H9 (cell line): ENCODE measurements around the gene MARCHF3. TPM values are rescaled to one million over a fixed set of nuclear protein-coding genes. Genes with fewer than 3 reads are reported as not detected.

Experiments used
- DNase-seq: peaks from one replicate; pipeline ENCODE4 v3.0.0-alpha.2; 2017
- H2AFZ ChIP-seq: one replicate; pipeline ENCODE4 v1.6.1; 2013; ENCODE audit warnings: mild to moderate bottlenecking, low read length, control low read depth, moderate library complexity
- H2AK5ac ChIP-seq: 2 replicates; pipeline ENCODE4 v1.6.1; 2013; ENCODE audit warnings: low read length, control low read depth, mixed read lengths; ENCODE audit not compliant: insufficient read length
- H2BK120ac ChIP-seq: one replicate; pipeline ENCODE4 v1.6.1; 2013; ENCODE audit warnings: low read depth, mild to moderate bottlenecking, low read length, control low read depth, inconsistent platforms; ENCODE audit not compliant: poor library complexity, severe bottlenecking
- H2BK12ac ChIP-seq: 2 replicates; pipeline ENCODE4 v1.6.1; 2013; ENCODE audit warnings: low read length, control low read depth, mixed read lengths, low read depth; ENCODE audit not compliant: insufficient read length
- H2BK15ac ChIP-seq: 2 replicates; pipeline ENCODE4 v1.6.1; 2013; ENCODE audit warnings: low read depth, low read length, control low read depth
- H2BK20ac ChIP-seq: one replicate; pipeline ENCODE4 v1.6.1; 2013; ENCODE audit warnings: low read depth, mild to moderate bottlenecking, low read length, control low read depth, inconsistent platforms; ENCODE audit not compliant: poor library complexity, severe bottlenecking
- H2BK5ac ChIP-seq: 2 replicates; pipeline ENCODE4 v1.6.1; 2013; ENCODE audit warnings: low read length, control low read depth, mixed read lengths; ENCODE audit not compliant: insufficient read length
- H3K14ac ChIP-seq: 2 replicates; pipeline ENCODE4 v1.6.1; 2013; ENCODE audit warnings: low read length, control low read depth; ENCODE audit not compliant: insufficient read depth
- H3K18ac ChIP-seq: 2 replicates; pipeline ENCODE4 v1.6.1; 2013; ENCODE audit warnings: low read depth, mild to moderate bottlenecking, mixed read lengths, low read length, control low read depth; ENCODE audit not compliant: insufficient read length
- H3K23ac ChIP-seq: 2 replicates; pipeline ENCODE4 v1.6.1; 2013; ENCODE audit warnings: low read length, control low read depth, mixed read lengths, low read depth; ENCODE audit not compliant: insufficient read length
- H3K23me2 ChIP-seq: 2 replicates; pipeline ENCODE4 v1.6.1; 2013; ENCODE audit warnings: low read depth, mild to moderate bottlenecking, mixed read lengths, low read length, control low read depth; ENCODE audit not compliant: insufficient read length, poor library complexity, severe bottlenecking
- H3K27ac ChIP-seq: 2 replicates; pipeline ENCODE4 v1.5.1; 2013; ENCODE audit warnings: low read length, control low read depth, mixed read lengths, low read depth; ENCODE audit not compliant: insufficient read length
- H3K27me3 ChIP-seq: 2 replicates; pipeline ENCODE4 v1.6.1; 2013; ENCODE audit warnings: low read length, control low read depth, inconsistent platforms; ENCODE audit not compliant: insufficient read depth
- H3K4ac ChIP-seq: 2 replicates; pipeline ENCODE4 v1.6.1; 2013; ENCODE audit warnings: low read depth, mild to moderate bottlenecking, control low read depth, inconsistent platforms, low read length, moderate library complexity
- H3K4me1 ChIP-seq: 2 replicates; pipeline ENCODE4 v1.6.1; 2013; ENCODE audit warnings: low read length, control low read depth, inconsistent platforms; ENCODE audit not compliant: insufficient read depth
- H3K4me2 ChIP-seq: 2 replicates; pipeline ENCODE4 v1.6.1; 2013; ENCODE audit warnings: low read length, control low read depth, mixed read lengths; ENCODE audit not compliant: insufficient read length, insufficient read depth
- H3K56ac ChIP-seq: 2 replicates; pipeline ENCODE4 v1.6.1; 2013; ENCODE audit warnings: low read depth, mild to moderate bottlenecking, mixed read lengths, low read length, control low read depth; ENCODE audit not compliant: insufficient read length
- H3K79me1 ChIP-seq: 2 replicates; pipeline ENCODE4 v1.6.1; 2013; ENCODE audit warnings: low read depth, mild to moderate bottlenecking, moderate library complexity, low read length, control low read depth, inconsistent platforms; ENCODE audit not compliant: insufficient read depth, poor library complexity, severe bottlenecking
- H3K79me2 ChIP-seq: 2 replicates; pipeline ENCODE4 v1.6.1; 2013; ENCODE audit warnings: low read length, control low read depth, inconsistent platforms; ENCODE audit not compliant: insufficient read depth
- H3K9ac ChIP-seq: 2 replicates; pipeline ENCODE4 v1.6.1; 2013; ENCODE audit warnings: low read length, control low read depth, mixed read lengths; ENCODE audit not compliant: insufficient read length; ENCODE audit errors: extremely low read depth
- H3K9me3 ChIP-seq: one replicate; pipeline ENCODE4 v1.6.1; 2013; ENCODE audit warnings: low read depth, low read length, inconsistent platforms; ENCODE audit not compliant: control insufficient read depth
- H3T11ph ChIP-seq: one replicate; pipeline ENCODE4 v1.6.1; 2013; ENCODE audit warnings: mild to moderate bottlenecking, low read length, control low read depth, inconsistent platforms
- H4K20me1 ChIP-seq: one replicate; pipeline ENCODE4 v1.6.1; 2013; ENCODE audit not compliant: control insufficient read depth, insufficient read length, insufficient read depth
- H4K5ac ChIP-seq: 2 replicates; pipeline ENCODE4 v1.6.1; 2013; ENCODE audit warnings: low read depth, mild to moderate bottlenecking, mixed read lengths, low read length, control low read depth; ENCODE audit not compliant: insufficient read length
- H4K8ac ChIP-seq: replicated peaks from 2 replicates; pipeline ENCODE4 v1.6.1; 2013; ENCODE audit warnings: low read length, control low read depth, mixed read lengths, low read depth; ENCODE audit not compliant: insufficient read length
- H4K91ac ChIP-seq: 2 replicates; pipeline ENCODE4 v1.6.1; 2013; ENCODE audit warnings: low read depth, mild to moderate bottlenecking, moderate library complexity, mixed read lengths, low read length, control low read depth; ENCODE audit not compliant: insufficient read length
- H3K27ac Mint-ChIP-seq, 3 experiments: 2 replicates in 2 of 3; 3 replicates in 1 of 3; pipeline ENCODE4 v1.8.0; 2020 to 2021; ENCODE audit warnings: mixed read lengths in 3 of 3, mild to moderate bottlenecking in 1 of 3, moderate library complexity in 1 of 3
- H3K27me3 Mint-ChIP-seq: 2 replicates; pipeline ENCODE4 v1.8.0; 2021; ENCODE audit warnings: low read depth, mild to moderate bottlenecking, moderate library complexity, mixed read lengths
- H3K36me3 Mint-ChIP-seq, 3 experiments: 2 replicates in 2 of 3; 3 replicates in 1 of 3; pipeline ENCODE4 v1.8.0; 2020 to 2021; ENCODE audit warnings: low read depth in 3 of 3, mixed read lengths in 3 of 3; ENCODE audit not compliant: insufficient read depth in 1 of 3
- H3K4me1 Mint-ChIP-seq, 2 experiments: 2 replicates each; pipeline ENCODE4 v1.8.0; 2020; ENCODE audit warnings: mixed read lengths in 2 of 2
- H3K4me3 Mint-ChIP-seq, 2 experiments: 2 replicates in 1 of 2; 3 replicates in 1 of 2; pipeline ENCODE4 v1.8.0; 2020 to 2021; ENCODE audit warnings: mild to moderate bottlenecking in 2 of 2, mixed read lengths in 2 of 2, moderate library complexity in 1 of 2
- H3K9me3 Mint-ChIP-seq, 2 experiments: 2 replicates in 1 of 2; 3 replicates in 1 of 2; pipeline ENCODE4 v1.8.0; 2020; ENCODE audit warnings: mild to moderate bottlenecking in 2 of 2, mixed read lengths in 2 of 2, moderate library complexity in 1 of 2
- CTCF ChIP-seq: fragments of 200-600 bp; sonication (generic); conservative IDR thresholded peaks from 3 replicates; pipeline ENCODE4 v1.8.0; 2021; ENCODE audit warnings: antibody characterized with exemption, mild to moderate bottlenecking
- WGBS: extraction: QIAGEN DNeasy Blood & Tissue Kit; methylation state at CpG from one replicate; pipeline ENCODE4 v1.1.7; 2013; ENCODE audit warnings: missing lambda C conversion rate, low lambda C conversion rate, mixed read lengths; ENCODE audit not compliant: insufficient read length; ENCODE audit errors: extremely low coverage; 5-methylcytosine and 5-hydroxymethylcytosine counted together
- total RNA-seq: library from RNA; stranded (reverse); gene quantifications from 2 replicates; pipeline ENCODE4 v1.2.1, GENCODE V29; 2021

The MARCHF3 gene
- total RNA-seq, 1 experiment from 2014 or later: 17.7 TPM

- Histone ChIP-seq H3K9me3 (no peaks in the 10 kb centered on the region), H4K8ac (no peak overlapping the region), H3K4me1 (no peaks in the 10 kb centered on the region; the same call in 1 of the 2 replicates), H3K79me1 (no peaks in the 10 kb centered on the region), H3K56ac (no peak overlapping the region), H2AFZ (no peak overlapping the region), H2BK20ac (no peak overlapping the region), H3K79me2 (no peaks in the 10 kb centered on the region), H2AK5ac (no peak overlapping the region), H3T11ph (no peak overlapping the region), H2BK5ac (no peak overlapping the region), H3K27ac (no peak overlapping the region), H2BK12ac (no peak overlapping the region), H3K14ac (no peak overlapping the region), H4K91ac (no peak overlapping the region), H3K27me3 (no peaks in the 10 kb centered on the region), H4K20me1 (no peaks in the 10 kb centered on the region), H3K9ac (no peak overlapping the region), H3K23me2 (no peaks in the 10 kb centered on the region), H3K18ac (no peak overlapping the region), H3K4me2 (no peak overlapping the region), H2BK120ac (no peak overlapping the region), H3K4ac (no peak overlapping the region), H4K5ac (no peak overlapping the region), H3K23ac (no peak overlapping the region), H2BK15ac (no peak overlapping the region)
- H3K4me1 Mint-ChIP-seq: peaks cover 28 to 30% of the 10 kb centered on the region in 2 experiments
- WGBS: no CpG with 5 or more reads among the region's 7 CpGs
- no peaks in the 10 kb centered on the region for H3K9me3 Mint-ChIP-seq
- no peak for DNase-seq
- H3K27me3 Mint-ChIP-seq: no peaks in the 10 kb centered on the region
- no peak overlapping the region; a peak in 1 of 7 replicates for H3K27ac Mint-ChIP-seq
- TF ChIP-seq CTCF: no peak
- peaks cover 0 to 3% (median 2%) of the 10 kb centered on the region in 3 experiments; a peak in 3 of 7 replicates for H3K36me3 Mint-ChIP-seq
- no peak overlapping the region for H3K4me3 Mint-ChIP-seq
Measured at GRCh38 chr5:126919566-126919965, 110.8 kb downstream of the MARCHF3 start.
